Liver (tissue), 3 donors: ENCODE data around the gene CEP78.
A peak's percentile ranks its signal among the peaks of the same experiment; 100 is the strongest.

Experiments
- CTCF ChIP-seq: fragments of 150-350 bp; IDR thresholded peaks from 2 replicates; pipeline ENCODE4 v1.5.1; 2017; ENCODE audit warnings: improper control_type of control experiment, low read depth, low read length; ENCODE audit not compliant: missing input control
- EGR1 ChIP-seq, 2 donors: IDR thresholded peaks; 2 replicates each; pipeline ENCODE4 v1.6.1; 2016 to 2018; ENCODE audit warnings: antibody characterized with exemption in 2 of 2, low read depth in 2 of 2
- HNF4G ChIP-seq: IDR thresholded peaks from 2 replicates; pipeline ENCODE4 v1.6.1; 2016; ENCODE audit warnings: antibody characterized with exemption
- MAX ChIP-seq: IDR thresholded peaks from 2 replicates; pipeline ENCODE4 v1.6.1; 2016; ENCODE audit warnings: antibody characterized with exemption
- NR2F2 ChIP-seq: IDR thresholded peaks from 2 replicates; pipeline ENCODE4 v1.6.1; 2016; ENCODE audit warnings: antibody characterized with exemption
- RAD21 ChIP-seq, 2 donors: IDR thresholded peaks; 2 replicates each; pipeline ENCODE4 v1.6.1; 2016; ENCODE audit warnings: antibody characterized with exemption in 2 of 2, mild to moderate bottlenecking in 2 of 2
- SP1 ChIP-seq: IDR thresholded peaks from 2 replicates; pipeline ENCODE4 v1.6.1; 2018; ENCODE audit warnings: antibody characterized with exemption, mild to moderate bottlenecking
- TAF1 ChIP-seq: conservative IDR thresholded peaks from 2 replicates; pipeline ENCODE4 v1.6.1; 2016; ENCODE audit warnings: antibody characterized with exemption, mild to moderate bottlenecking
- ZBTB33 ChIP-seq: IDR thresholded peaks from 2 replicates; pipeline ENCODE4 v1.6.1; 2016; ENCODE audit warnings: antibody characterized with exemption
- donor health status: healthy.
- donor health status: healthy.

GRCh38 chr9:78295731-78296130 lies 59.9 kb downstream of the CEP78 start:
- TF ChIP-seq SP1 (no peak), CTCF (no peak), EGR1 (IDR thresholded peaks at IDR 0.05; ENCODE audit: low read depth in 2 of 2) (no peak), ZBTB33 (peak; percentile 23), HNF4G (no peak), NR2F2 (no peak), RAD21 (IDR thresholded peaks at IDR 0.05) (no peak), MAX (no peak), TAF1 (no peak)
